ENCODE data around the gene ZNF189.

The ZNF189 gene

DNA sequence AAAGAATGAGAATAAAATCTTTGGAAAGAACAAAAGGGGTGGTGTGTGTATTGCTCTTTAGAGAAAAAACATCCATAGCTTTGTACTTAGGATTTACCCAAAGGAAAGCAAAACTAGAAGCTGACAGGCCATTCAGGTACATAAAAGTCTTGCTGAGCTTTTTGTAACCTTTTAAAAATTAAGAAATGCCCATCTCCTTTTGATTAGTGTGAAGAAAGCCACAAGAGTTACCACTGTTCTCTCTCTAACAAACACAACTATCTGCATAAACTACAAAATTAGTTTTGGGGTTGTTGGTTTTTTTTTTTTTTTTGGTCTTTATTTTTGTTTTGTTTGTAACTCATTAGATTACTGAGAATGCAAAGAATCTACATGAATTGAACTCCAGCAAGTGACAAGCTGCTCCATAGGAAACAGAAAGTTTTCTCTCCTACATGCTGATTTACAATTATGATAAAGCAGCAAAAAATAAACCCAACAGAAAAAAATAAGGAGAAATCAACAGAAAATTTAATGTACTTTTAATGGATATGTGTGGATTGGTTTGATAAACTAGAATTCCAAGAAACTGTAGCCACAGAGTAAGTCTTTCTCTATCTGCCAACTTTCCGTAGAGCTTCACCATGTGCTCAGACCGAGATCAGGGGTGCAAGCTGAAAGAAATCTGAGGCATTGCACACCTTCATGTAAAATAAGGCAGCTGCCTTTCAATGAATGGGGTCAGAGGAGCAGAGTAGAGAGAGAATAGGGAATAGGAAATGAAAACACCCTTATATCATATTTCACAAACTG, 26.1 kb upstream of the ZNF189 start:
- Histone ChIP-seq H3K9ac (no peak overlapping the region), H3K4me2 (no peak overlapping the region; the same call in 1 of the 2 replicates), H3K36me3 (ENCODE audit: insufficient read depth) (no peaks in the 10 kb centered on the region), H3K79me2 (ENCODE audit: insufficient read depth, low read depth) (no peaks in the 10 kb centered on the region), H3K4me1 (ENCODE audit: low read depth, poor library complexity, severe bottlenecking) (no peaks in the 10 kb centered on the region), H3K27ac (no peak overlapping the region), H3K27me3 (ENCODE audit: insufficient read depth, low read depth) (no peaks in the 10 kb centered on the region), H4K20me1 (ENCODE audit: insufficient read depth) (no peaks in the 10 kb centered on the region), H2AFZ (ENCODE audit: low read depth) (no peak overlapping the region), H3K4me3 (IDR thresholded peaks at IDR 0.05; ENCODE audit: insufficient read depth, low read depth, low read length) (no peak overlapping the region)
- TF ChIP-seq, protein P1, sequence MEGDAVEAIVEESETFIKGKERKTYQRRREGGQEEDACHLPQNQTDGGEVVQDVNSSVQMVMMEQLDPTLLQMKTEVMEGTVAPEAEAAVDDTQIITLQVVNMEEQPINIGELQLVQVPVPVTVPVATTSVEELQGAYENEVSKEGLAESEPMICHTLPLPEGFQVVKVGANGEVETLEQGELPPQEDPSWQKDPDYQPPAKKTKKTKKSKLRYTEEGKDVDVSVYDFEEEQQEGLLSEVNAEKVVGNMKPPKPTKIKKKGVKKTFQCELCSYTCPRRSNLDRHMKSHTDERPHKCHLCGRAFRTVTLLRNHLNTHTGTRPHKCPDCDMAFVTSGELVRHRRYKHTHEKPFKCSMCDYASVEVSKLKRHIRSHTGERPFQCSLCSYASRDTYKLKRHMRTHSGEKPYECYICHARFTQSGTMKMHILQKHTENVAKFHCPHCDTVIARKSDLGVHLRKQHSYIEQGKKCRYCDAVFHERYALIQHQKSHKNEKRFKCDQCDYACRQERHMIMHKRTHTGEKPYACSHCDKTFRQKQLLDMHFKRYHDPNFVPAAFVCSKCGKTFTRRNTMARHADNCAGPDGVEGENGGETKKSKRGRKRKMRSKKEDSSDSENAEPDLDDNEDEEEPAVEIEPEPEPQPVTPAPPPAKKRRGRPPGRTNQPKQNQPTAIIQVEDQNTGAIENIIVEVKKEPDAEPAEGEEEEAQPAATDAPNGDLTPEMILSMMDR (conservative IDR thresholded peaks at IDR 0.05; ENCODE audit: low read depth, low read length) = no peak

DNA sequence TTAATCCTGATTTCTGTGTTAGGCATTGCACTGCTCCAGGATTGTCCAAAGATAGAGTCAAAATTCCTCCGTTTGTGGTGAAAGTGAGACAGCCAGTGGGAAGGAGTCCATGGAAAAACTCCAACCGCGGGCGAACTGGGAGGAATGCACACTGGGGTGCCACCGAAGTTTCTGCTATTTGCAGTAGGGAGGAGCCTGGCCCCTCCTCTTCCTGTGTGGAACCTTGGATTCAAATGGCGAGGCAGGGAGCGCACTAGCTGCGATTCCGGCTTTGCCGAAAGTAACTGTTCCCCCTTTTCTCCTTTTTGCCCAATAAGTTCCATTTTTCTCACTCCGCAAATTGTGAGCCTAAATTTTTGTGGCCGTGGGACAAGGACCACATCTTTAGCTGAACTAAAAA, 23.1 kb upstream of the ZNF189 start:
- Histone ChIP-seq H3K27me3 (ENCODE audit: insufficient read depth, low read depth) (no peaks in the 10 kb centered on the region), H3K4me2 (no peak overlapping the region), H3K4me1 (ENCODE audit: low read depth, poor library complexity, severe bottlenecking) (no peaks in the 10 kb centered on the region), H3K36me3 (ENCODE audit: insufficient read depth) (no peaks in the 10 kb centered on the region), H3K4me3 (IDR thresholded peaks at IDR 0.05; ENCODE audit: insufficient read depth, low read depth, low read length) (no peak overlapping the region), H3K9ac (no peak overlapping the region), H3K79me2 (ENCODE audit: insufficient read depth, low read depth) (no peaks in the 10 kb centered on the region), H3K27ac (no peak overlapping the region), H2AFZ (ENCODE audit: low read depth) (no peak overlapping the region), H4K20me1 (ENCODE audit: insufficient read depth) (no peaks in the 10 kb centered on the region)
- TF ChIP-seq, protein P1 (conservative IDR thresholded peaks at IDR 0.05; ENCODE audit: low read depth, low read length) = no peak

DNA sequence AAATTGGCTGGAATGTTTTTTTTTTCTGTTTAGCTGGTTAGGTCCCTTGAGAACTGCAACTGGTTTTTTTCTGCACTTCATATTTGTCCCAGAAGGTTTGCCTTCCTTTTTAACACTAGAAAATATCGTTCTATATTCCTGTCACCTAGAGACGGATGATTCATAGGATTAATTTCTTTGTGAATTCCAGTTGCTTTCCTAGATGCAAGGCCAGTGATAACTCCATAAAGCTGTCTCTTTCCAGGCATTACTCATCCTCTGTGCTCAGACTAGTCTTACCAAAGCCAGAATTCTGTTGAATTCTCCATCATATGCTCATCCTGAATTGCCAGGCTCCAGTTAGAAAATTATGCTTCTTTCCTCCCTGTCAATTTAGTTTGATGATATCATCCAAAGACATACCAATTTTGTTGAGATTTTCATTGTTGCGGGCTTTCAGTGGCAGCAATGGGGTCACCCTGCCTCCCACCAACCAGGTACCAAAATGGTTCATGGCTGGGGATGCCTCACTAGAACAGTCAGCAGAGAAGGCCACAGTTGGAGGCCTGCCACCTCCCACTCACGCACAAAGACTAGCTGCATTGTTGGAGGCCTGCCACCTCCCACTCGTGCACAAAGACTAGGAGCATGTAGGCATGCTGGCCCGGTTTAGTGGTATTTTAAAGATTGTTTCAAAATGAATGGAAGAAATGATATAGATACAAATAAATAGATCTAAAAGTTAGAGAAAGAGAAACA, 22.4 kb upstream of the ZNF189 start:
- H2AFZ ChIP-seq (ENCODE audit: low read depth) = no peak overlapping the region
- no peaks in the 10 kb centered on the region for H3K27me3 ChIP-seq (ENCODE audit: insufficient read depth, low read depth)
- H3K79me2 ChIP-seq (ENCODE audit: insufficient read depth, low read depth) = no peaks in the 10 kb centered on the region
- no peak overlapping the region for H3K27ac ChIP-seq
- TF ChIP-seq, protein P1 (conservative IDR thresholded peaks at IDR 0.05; ENCODE audit: low read depth, low read length) = no peak
- no peaks in the 10 kb centered on the region for H3K36me3 ChIP-seq (ENCODE audit: insufficient read depth)
- no peaks in the 10 kb centered on the region for H3K4me1 ChIP-seq (ENCODE audit: low read depth, poor library complexity, severe bottlenecking)
- H3K4me2 ChIP-seq = no peak overlapping the region
- no peak overlapping the region for H3K9ac ChIP-seq
- no peak overlapping the region for H3K4me3 ChIP-seq (IDR thresholded peaks at IDR 0.05; ENCODE audit: insufficient read depth, low read depth, low read length)
- H4K20me1 ChIP-seq (ENCODE audit: insufficient read depth) = no peaks in the 10 kb centered on the region

DNA sequence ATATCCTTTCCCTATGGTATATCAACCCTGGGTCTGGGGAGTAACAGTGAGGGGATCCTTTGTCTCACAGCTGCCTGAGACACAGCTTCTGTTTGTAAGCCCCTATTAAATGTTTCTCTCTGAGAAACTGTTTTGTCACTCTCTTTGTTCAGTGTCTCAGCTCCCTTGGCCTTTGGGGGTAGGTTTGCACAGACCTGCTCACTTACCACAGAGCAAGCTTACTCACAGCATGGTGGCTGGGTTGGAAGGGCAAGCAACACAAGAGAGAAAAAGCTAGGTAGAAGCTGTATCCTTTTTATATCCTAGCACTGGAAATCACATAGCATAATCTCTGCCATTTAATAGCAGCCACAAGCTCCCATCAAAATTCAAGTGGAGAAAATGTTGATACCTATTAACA, 18.4 kb upstream of the ZNF189 start:
- Histone ChIP-seq H3K4me2 (no peak overlapping the region), H3K9ac (no peak overlapping the region), H3K27ac (no peak overlapping the region), H3K79me2 (ENCODE audit: insufficient read depth, low read depth) (no peaks in the 10 kb centered on the region), H4K20me1 (ENCODE audit: insufficient read depth) (no peaks in the 10 kb centered on the region), H3K4me1 (ENCODE audit: low read depth, poor library complexity, severe bottlenecking) (no peaks in the 10 kb centered on the region), H3K36me3 (ENCODE audit: insufficient read depth) (no peaks in the 10 kb centered on the region), H3K4me3 (IDR thresholded peaks at IDR 0.05; ENCODE audit: insufficient read depth, low read depth, low read length) (no peak overlapping the region), H3K27me3 (ENCODE audit: insufficient read depth, low read depth) (no peaks in the 10 kb centered on the region), H2AFZ (ENCODE audit: low read depth) (no peak overlapping the region)
- TF ChIP-seq, protein P1 (conservative IDR thresholded peaks at IDR 0.05; ENCODE audit: low read depth, low read length) = no peak
